Neural cell (in vitro differentiated cells): ENCODE data around the gene XPO4. TPM values are rescaled to one million over a fixed set of nuclear protein-coding genes. Genes with fewer than 3 reads are reported as not detected.

Experiments used
- H2AFZ ChIP-seq: fragments of 200-600, 300-800 bp; sonication (generic), shearing (Covaris generic); 2 replicates; pipeline ENCODE4 v1.6.0; 2014; ENCODE audit warnings: low read depth, mild to moderate bottlenecking, antibody characterized with exemption, low read length, moderate library complexity
- H3F3A ChIP-seq: fragments of 200-600 bp; shearing (Covaris generic); 2 replicates; pipeline ENCODE4 v1.6.1; 2016; ENCODE audit warnings: mild to moderate bottlenecking, moderate library complexity, mixed read lengths, antibody characterized with exemption, low read length; ENCODE audit not compliant: insufficient read depth, poor library complexity, severe bottlenecking
- H3K27ac ChIP-seq: fragments of 200-600, 300-800 bp; sonication (generic), shearing (Covaris generic); 2 replicates; pipeline ENCODE4 v1.5.1; 2014; ENCODE audit warnings: mild to moderate bottlenecking, low read length, moderate library complexity
- H3K27me3 ChIP-seq: fragments of 300-800, 200-600 bp; sonication (generic), shearing (Covaris generic); 2 replicates; pipeline ENCODE4 v1.6.0; 2014; ENCODE audit warnings: mild to moderate bottlenecking, low read depth, low read length, moderate library complexity; ENCODE audit not compliant: insufficient read depth
- H3K36me3 ChIP-seq: fragments of 300-800, 200-600 bp; sonication (generic), shearing (Covaris generic); 2 replicates; pipeline ENCODE4 v1.5.1; 2014; ENCODE audit warnings: mild to moderate bottlenecking, antibody characterized with exemption, low read length, moderate library complexity; ENCODE audit not compliant: insufficient read depth
- H3K4me2 ChIP-seq: fragments of 300-800, 200-600 bp; sonication (generic), shearing (Covaris generic); 2 replicates; pipeline ENCODE4 v1.6.0; 2014; ENCODE audit warnings: mild to moderate bottlenecking, low read length
- H3K4me3 ChIP-seq: fragments of 300-800, 200-600 bp; sonication (generic), shearing (Covaris generic); 2 replicates; pipeline ENCODE4 v1.5.1; 2014; ENCODE audit warnings: mild to moderate bottlenecking, low read length, moderate library complexity
- H3K79me2 ChIP-seq: fragments of 200-600 bp; shearing (Covaris generic); replicated peaks from 2 replicates; pipeline ENCODE4 v1.6.0; 2014; ENCODE audit warnings: mild to moderate bottlenecking, low read length, moderate library complexity; ENCODE audit not compliant: insufficient read depth
- H3K9ac ChIP-seq: fragments of 300-800, 200-600 bp; sonication (generic), shearing (Covaris generic); 2 replicates; pipeline ENCODE4 v1.6.1; 2016; ENCODE audit warnings: mild to moderate bottlenecking, low read length, mixed read lengths
- H3K9me2 ChIP-seq: fragments of 200-600 bp; shearing (Covaris generic); 2 replicates; pipeline ENCODE4 v1.6.1; 2016; ENCODE audit warnings: mild to moderate bottlenecking, low read length, mixed read lengths; ENCODE audit not compliant: insufficient read depth
- H3K9me3 ChIP-seq: fragments of 200-600, 300-800 bp; sonication (generic), shearing (Covaris generic); 2 replicates; pipeline ENCODE4 v1.6.1; 2016; ENCODE audit warnings: mild to moderate bottlenecking, mixed run types, low read length, moderate library complexity, mixed read lengths
- H4K20me1 ChIP-seq: fragments of 200-600 bp; shearing (Covaris generic); 2 replicates; pipeline ENCODE4 v1.6.1; 2016; ENCODE audit warnings: mild to moderate bottlenecking, mixed run types; ENCODE audit not compliant: insufficient read depth
- EP300 ChIP-seq: fragments of 450-650 bp; conservative IDR thresholded peaks from 2 replicates; pipeline ENCODE4 v1.6.1; 2014; ENCODE audit warnings: antibody characterized with exemption, mild to moderate bottlenecking, moderate library complexity; ENCODE audit not compliant: poor library complexity, severe bottlenecking
- EZH2 ChIP-seq: fragments of 200-600, 300-800 bp; shearing (Covaris generic), sonication (generic); IDR thresholded peaks from 2 replicates; pipeline ENCODE4 v1.6.1; 2014; ENCODE audit warnings: antibody characterized with exemption, low read length, borderline replicate concordance, mild to moderate bottlenecking; ENCODE audit not compliant: insufficient read depth, poor library complexity, severe bottlenecking
- MXI1 ChIP-seq: fragments of 450-650 bp; conservative IDR thresholded peaks from 2 replicates; pipeline ENCODE4 v1.6.1; 2014; ENCODE audit warnings: antibody characterized with exemption, mild to moderate bottlenecking; ENCODE audit not compliant: poor library complexity, severe bottlenecking
- POLR2AphosphoS5 ChIP-seq: IDR thresholded peaks from 2 replicates; pipeline ENCODE4 v1.6.1; 2012
- RAD21 ChIP-seq: fragments of 450-650 bp; conservative IDR thresholded peaks from 2 replicates; pipeline ENCODE4 v1.6.1; 2014; ENCODE audit warnings: antibody characterized with exemption, mild to moderate bottlenecking, moderate library complexity
- SMC3 ChIP-seq: fragments of 450-650 bp; conservative IDR thresholded peaks from 2 replicates; pipeline ENCODE4 v1.6.1; 2014; ENCODE audit warnings: antibody characterized with exemption, mild to moderate bottlenecking, moderate library complexity; ENCODE audit not compliant: poor library complexity
- TAF1 ChIP-seq: IDR thresholded peaks from 2 replicates; pipeline ENCODE4 v1.6.1; 2012; ENCODE audit warnings: low read depth
- polyA plus RNA-seq: library from polyadenylated mRNA; depleted of rRNA; stranded (reverse); fragments of >200 nt; gene quantifications from 2 replicates; pipeline ENCODE4 v1.2.3, GENCODE V29; 2014
- TF ChIP-seq, protein P1 (sequence below): IDR thresholded peaks from 2 replicates; pipeline ENCODE4 v1.6.1; 2012; ENCODE audit warnings: borderline replicate concordance
- TF ChIP-seq, protein P2 (sequence below): fragments of 450-650 bp; IDR thresholded peaks from 2 replicates; pipeline ENCODE4 v1.5.1; 2014; ENCODE audit warnings: antibody characterized with exemption, mild to moderate bottlenecking, moderate library complexity; ENCODE audit not compliant: poor library complexity, severe bottlenecking

Gene XPO4
- polyA plus RNA-seq, 1 donor from 2014 or later, result 13.0 TPM

DNA sequence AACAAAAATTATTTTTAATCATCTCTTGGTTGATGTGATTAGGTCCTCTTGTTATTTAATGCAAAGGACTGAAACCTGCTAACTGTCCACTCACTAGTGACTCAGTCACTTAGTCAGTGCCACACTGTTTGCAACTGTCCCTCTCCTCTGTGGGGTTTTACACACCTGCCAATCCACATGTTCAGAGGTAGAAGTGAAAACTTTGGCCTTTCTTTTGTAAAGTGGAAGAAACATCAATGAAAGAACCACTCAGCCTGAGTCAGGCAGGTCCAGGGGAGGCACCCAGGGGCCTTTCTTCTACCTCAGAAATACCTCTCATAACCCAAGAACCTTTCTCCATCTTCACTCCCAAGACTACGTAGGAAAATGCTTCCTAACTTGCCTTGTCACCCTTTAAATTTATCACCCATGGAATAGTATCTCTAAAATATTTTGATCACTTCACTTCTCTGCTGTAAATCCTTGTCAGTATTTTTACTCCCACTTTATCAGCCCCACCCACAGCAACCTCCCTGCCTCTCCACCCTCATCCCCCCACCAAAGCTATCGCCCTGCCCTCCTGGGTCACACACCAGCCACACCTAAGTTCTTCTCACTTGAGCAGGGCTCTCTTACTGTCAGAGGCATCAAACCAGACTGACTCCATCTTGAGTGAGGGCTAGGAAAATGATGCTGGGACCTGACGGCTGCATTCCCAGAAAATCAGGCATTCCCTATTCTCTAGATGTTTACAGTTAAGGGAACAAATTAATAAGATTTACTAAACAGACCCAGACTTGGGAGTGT lies 99.2 kb downstream of the XPO4 start:
- H3K9me3 ChIP-seq, result no peaks in the 10 kb centered on the region
- no peak overlapping the region for H3K4me3 ChIP-seq
- no peak overlapping the region for H2AFZ ChIP-seq
- H3K9me2 ChIP-seq, result no peaks in the 10 kb centered on the region
- TF ChIP-seq EZH2, result no peak
- TF ChIP-seq, protein P1, sequence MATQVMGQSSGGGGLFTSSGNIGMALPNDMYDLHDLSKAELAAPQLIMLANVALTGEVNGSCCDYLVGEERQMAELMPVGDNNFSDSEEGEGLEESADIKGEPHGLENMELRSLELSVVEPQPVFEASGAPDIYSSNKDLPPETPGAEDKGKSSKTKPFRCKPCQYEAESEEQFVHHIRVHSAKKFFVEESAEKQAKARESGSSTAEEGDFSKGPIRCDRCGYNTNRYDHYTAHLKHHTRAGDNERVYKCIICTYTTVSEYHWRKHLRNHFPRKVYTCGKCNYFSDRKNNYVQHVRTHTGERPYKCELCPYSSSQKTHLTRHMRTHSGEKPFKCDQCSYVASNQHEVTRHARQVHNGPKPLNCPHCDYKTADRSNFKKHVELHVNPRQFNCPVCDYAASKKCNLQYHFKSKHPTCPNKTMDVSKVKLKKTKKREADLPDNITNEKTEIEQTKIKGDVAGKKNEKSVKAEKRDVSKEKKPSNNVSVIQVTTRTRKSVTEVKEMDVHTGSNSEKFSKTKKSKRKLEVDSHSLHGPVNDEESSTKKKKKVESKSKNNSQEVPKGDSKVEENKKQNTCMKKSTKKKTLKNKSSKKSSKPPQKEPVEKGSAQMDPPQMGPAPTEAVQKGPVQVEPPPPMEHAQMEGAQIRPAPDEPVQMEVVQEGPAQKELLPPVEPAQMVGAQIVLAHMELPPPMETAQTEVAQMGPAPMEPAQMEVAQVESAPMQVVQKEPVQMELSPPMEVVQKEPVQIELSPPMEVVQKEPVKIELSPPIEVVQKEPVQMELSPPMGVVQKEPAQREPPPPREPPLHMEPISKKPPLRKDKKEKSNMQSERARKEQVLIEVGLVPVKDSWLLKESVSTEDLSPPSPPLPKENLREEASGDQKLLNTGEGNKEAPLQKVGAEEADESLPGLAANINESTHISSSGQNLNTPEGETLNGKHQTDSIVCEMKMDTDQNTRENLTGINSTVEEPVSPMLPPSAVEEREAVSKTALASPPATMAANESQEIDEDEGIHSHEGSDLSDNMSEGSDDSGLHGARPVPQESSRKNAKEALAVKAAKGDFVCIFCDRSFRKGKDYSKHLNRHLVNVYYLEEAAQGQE, result no peak
- no peak for TF ChIP-seq RAD21
- no peak for TF ChIP-seq TAF1
- TF ChIP-seq, protein P2, sequence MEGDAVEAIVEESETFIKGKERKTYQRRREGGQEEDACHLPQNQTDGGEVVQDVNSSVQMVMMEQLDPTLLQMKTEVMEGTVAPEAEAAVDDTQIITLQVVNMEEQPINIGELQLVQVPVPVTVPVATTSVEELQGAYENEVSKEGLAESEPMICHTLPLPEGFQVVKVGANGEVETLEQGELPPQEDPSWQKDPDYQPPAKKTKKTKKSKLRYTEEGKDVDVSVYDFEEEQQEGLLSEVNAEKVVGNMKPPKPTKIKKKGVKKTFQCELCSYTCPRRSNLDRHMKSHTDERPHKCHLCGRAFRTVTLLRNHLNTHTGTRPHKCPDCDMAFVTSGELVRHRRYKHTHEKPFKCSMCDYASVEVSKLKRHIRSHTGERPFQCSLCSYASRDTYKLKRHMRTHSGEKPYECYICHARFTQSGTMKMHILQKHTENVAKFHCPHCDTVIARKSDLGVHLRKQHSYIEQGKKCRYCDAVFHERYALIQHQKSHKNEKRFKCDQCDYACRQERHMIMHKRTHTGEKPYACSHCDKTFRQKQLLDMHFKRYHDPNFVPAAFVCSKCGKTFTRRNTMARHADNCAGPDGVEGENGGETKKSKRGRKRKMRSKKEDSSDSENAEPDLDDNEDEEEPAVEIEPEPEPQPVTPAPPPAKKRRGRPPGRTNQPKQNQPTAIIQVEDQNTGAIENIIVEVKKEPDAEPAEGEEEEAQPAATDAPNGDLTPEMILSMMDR, result no peak
- no peak for TF ChIP-seq EP300
- TF ChIP-seq SMC3, result no peak
- TF ChIP-seq MXI1, result no peak
- no peak for TF ChIP-seq POLR2AphosphoS5
- no peak overlapping the region for H3K27ac ChIP-seq
- H3K36me3 ChIP-seq, result peaks cover 7% of the 10 kb centered on the region
- no peaks in the 10 kb centered on the region for H3F3A ChIP-seq
- no peaks in the 10 kb centered on the region for H3K79me2 ChIP-seq
- no peaks in the 10 kb centered on the region for H3K27me3 ChIP-seq
- H4K20me1 ChIP-seq, result no peaks in the 10 kb centered on the region
- no peak overlapping the region for H3K4me2 ChIP-seq
- no peak overlapping the region for H3K9ac ChIP-seq

DNA sequence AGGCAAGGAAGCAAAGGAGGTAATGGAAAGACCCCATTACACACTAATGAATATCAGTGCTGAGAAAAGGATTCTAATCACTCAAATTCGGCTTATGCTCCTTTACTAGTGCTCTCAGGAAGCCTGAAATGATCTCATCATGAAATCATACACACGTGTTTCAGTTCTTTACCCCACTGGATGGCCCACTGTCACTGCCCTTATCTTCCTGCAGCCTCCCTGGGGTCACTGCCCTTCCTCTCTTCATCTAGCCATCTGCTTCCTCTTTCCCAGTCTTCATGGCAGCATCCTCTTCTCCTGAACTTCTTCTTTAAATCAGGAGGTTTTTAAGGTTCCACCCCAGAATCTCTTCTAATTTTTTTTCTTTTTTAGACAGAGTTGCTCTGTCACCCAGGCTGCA lies 100.8 kb downstream of the XPO4 start:
- H3K4me3 ChIP-seq, result no peak overlapping the region
- H3K36me3 ChIP-seq, result no peaks in the 10 kb centered on the region
- no peak overlapping the region for H3K27ac ChIP-seq
- no peaks in the 10 kb centered on the region for H3K9me2 ChIP-seq
- no peaks in the 10 kb centered on the region for H4K20me1 ChIP-seq
- H3K79me2 ChIP-seq, result no peaks in the 10 kb centered on the region
- no peak overlapping the region for H3K9ac ChIP-seq
- no peak overlapping the region for H2AFZ ChIP-seq
- H3F3A ChIP-seq, result no peaks in the 10 kb centered on the region
- no peaks in the 10 kb centered on the region for H3K27me3 ChIP-seq
- TF ChIP-seq EP300, result no peak
- no peak for TF ChIP-seq TAF1
- TF ChIP-seq RAD21, result no peak
- H3K9me3 ChIP-seq, result no peaks in the 10 kb centered on the region
- H3K4me2 ChIP-seq, result no peak overlapping the region
